ENCODE measurements around the gene SULT1C4.

SULT1C4 gene

GRCh38 chr2:108376774-108377173, 980 bp upstream of the SULT1C4 start:
- no peak for DNase-seq

GRCh38 chr2:108377401-108377800, 353 bp upstream of the SULT1C4 start:
- DNase-seq: no peak

DNA sequence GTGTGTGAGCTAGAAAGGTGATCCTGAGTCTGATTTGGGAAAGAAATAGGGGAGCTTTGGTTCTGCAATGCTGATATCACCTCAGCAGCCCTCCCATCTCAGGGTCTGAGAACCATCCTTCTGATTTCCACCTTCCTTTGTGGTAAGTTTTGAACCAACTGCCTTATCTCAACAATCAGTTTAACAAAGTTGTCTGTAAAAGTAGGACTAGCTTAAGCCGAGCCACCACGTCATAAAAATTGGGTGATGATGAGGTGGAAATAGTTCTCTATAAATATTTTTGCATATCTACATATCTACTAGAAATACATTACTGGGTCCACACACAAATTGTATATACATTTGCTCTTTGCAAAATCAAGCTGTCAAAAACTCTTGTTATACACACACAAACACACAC, 1.1 kb downstream of the SULT1C4 start:
- DNase-seq: no peak

- DNase-seq: no peak
These were observed 4.4 kb downstream of the SULT1C4 start for GRCh38 chr2:108382196-108382595.

- peak; percentile 63 for DNase-seq
These were observed 5.5 kb downstream of the SULT1C4 start for GRCh38 chr2:108383146-108383830.

DNA sequence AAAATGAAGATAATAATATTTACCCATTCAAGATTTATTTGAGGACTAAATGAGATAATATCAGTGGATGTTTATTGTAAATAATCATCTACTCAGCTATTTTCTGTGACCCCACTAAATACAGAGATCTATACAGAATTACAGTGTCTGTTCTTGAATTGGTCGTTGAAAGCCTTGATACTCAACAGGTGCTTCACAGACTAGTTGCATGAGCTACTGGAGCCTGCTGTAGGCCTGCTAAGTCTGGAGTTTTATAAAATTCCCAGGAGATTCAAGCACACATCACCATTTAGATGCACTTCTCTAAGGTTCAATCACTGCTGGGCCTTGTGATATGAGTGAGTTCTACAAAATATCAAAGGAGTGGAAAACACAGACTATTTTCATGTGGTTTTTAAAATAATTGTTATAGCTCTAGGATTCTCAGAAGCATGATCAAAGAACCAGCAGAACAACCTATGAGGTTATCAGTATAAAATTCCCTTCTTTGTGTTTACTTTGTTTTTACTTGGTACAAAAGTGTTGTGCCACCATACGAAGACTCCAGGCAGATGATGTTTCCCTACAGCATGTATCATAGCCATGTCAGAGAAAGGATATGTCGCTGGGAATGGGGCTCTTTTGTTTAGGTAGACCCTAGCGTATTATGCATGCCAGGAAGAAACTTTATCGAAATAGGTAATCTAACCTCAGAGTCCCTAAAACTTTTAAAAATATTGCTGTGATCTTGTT, 7.1 kb downstream of the SULT1C4 start:
- no peak for DNase-seq

GRCh38 chr2:108385411-108386071, 7.8 kb downstream of the SULT1C4 start:
- no peak for DNase-seq

DNA sequence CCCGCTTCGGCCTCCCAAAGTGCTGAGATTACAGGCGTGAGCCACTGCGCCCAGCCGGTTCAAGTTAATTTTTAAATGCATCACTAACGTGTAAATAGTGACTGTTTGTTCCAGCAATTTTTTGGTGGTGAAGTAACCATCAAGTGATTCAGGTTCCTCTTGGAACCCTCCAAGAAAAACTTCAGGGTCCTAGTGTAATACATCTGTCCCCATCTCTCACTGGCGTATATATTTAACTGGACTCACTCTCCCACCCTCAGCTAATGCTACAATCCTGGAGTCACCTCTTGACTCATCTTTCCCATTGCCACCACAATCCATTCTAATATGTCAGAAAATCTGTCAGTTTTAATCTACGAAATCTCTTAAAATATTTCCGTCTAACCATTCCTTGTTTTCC, 10.3 kb downstream of the SULT1C4 start:
- no peak for DNase-seq

- no peak for DNase-seq
These were observed 12.6 kb downstream of the SULT1C4 start for GRCh38 chr2:108390340-108390739.

- DNase-seq: no peak
These were observed 14.3 kb downstream of the SULT1C4 start for GRCh38 chr2:108392029-108392428.

- no peak for DNase-seq
These were observed 15.4 kb downstream of the SULT1C4 start for GRCh38 chr2:108393197-108393596.

DNA sequence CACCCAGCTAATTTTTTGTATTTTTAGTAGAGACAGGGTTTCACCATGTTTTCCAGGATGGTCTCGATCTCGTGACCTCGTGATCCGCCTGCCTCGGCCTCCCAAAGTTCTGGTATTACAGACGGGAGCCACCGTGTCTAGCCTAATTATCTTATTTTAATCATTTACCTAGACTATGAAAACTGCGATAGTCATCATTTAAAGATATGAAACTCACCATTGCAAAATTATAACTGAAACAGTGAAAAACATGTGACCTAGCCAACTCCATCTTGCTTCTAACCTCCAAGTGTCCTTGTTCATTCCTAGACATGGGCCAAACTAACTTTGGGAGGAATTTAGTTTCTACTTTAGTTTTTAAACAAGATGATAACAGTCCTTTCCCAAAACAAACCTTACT, 17.4 kb downstream of the SULT1C4 start:
- no peak for DNase-seq

- DNase-seq: no peak
These were observed 19.1 kb downstream of the SULT1C4 start for GRCh38 chr2:108396845-108397244.

GRCh38 chr2:108399479-108399878, 21.7 kb downstream of the SULT1C4 start:
- DNase-seq: no peak

- DNase-seq: no peak
These were observed 24.0 kb downstream of the SULT1C4 start for GRCh38 chr2:108401800-108402199.

DNA sequence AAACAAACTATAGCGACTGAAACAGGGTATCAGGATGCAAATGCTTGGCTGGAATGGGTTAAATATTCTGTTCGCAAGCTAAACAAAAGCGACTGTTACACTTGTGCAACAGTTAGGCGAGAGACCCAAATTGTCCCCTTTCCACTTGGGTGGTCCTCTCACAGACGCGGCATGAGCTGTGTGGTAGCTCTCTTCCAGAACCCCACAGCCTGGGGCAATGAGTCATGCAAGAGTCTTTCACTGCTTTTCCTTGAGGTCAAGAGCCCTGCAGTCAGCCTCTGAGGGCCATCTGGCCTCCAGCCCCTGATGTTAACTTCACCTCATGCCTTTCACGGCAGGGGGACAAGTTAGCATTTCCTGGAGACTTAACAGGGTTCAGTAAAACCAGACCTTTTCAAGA, 25.7 kb downstream of the SULT1C4 start:
- peak; percentile 96 for DNase-seq

DNA sequence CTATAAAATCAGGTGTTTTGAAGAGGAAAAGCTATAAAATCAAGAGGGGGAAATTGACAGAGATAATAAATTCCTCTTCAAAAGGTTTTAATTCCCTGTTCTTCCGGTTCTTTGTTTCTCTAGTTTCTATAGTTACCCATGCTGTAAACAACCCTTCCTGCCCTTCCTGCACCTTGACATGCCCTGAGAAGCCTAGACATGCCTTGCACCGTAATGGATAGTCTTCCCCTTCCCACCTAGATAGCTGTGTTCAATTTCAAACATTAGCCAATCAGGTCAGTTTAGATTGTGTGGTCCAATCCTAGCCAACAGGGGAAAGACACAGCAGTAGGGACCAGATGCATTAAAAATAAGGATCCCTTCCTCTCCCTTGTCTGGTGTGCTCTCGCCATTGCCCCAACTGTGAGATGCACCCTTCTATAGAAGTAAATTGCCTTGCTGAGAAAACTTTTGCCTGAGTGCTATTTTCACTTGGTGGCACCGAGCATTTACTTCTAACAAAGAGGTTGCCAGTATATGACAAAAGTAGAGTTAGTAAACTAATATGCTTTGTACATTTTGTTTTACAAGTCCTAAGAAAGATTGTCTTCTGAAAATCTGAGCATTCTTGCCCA, 27.1 kb downstream of the SULT1C4 start:
- no peak for DNase-seq

DNA sequence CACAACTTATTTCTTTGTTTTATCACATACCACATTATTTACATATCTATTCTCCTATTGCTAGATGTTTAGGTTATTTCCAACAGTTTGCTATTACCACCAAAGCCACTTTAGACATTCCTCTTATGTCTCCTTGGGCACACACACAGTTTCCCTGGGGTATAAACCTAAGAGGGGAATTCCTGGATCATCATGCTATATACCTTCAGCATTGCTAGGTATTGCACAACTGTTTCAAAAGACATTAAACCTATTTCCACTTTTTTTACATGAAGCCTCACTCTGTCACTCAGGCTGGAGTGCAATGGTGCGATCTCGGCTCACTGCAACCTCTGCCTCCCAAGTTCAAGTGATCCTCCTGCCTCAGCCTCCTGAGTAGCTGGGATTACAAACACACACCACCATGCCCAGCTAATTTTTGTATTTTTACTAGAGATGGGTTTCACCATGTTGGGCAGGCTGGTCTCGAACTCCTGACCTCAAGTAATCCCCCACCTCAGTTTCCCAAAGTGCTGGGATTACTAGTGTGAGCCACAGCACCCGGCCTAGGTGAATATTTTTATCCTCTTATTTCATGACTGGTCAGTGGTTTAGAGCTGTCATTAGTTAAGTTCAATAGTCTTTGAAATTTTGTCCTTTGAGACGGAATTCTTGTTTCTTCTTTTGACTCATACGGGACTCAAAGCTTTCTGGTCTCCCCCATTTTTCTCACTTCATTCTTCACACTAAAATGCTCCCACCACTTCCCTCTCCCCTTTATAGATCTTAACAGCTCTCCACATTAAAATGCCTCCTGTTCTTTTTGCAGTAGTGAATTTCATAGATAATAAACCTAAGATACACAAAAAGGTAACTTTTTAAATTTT, 30.3 kb downstream of the SULT1C4 start:
- no peak for DNase-seq

DNA sequence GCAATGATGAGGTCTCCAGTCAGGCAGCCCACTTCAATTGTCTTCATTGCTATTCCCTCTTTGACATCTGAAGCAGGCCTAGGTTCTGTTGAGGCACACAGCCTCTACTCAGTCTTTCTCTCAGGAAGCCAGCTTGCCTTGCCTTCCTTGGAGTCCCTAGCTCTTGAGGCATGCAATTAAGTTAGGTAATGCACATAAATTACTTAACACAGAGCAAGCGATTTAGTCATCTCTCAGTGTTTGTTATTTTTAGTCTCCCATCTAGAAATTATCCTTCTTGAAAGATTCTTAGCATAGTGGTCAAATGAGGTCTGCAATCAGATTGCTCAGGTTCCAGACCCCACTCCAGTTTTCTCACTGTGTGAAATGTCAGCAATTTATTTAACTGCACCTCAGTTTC, 32.0 kb downstream of the SULT1C4 start:
- DNase-seq: no peak

- DNase-seq: peak; percentile 61
These were observed 35.4 kb downstream of the SULT1C4 start for GRCh38 chr2:108412995-108413710.

DNA sequence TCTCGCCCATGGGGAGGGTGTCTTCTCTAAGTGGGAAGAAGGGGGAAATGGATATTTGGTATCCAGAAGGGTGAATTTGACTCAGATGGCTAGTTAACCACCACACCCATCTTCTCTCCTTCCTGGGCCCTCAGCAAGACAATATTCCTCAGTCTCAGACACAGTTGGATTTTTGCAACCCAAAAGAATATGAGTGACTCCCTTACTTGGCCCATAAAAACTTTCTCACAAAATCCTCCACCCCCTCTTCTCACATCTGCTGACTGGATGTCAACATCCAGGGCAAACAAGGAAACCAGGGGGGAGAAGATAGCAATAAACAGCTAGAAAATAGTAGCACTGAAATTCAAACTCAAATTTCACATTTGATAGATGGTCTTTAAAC, 35.9 kb downstream of the SULT1C4 start:
- DNase-seq: no peak

DNA sequence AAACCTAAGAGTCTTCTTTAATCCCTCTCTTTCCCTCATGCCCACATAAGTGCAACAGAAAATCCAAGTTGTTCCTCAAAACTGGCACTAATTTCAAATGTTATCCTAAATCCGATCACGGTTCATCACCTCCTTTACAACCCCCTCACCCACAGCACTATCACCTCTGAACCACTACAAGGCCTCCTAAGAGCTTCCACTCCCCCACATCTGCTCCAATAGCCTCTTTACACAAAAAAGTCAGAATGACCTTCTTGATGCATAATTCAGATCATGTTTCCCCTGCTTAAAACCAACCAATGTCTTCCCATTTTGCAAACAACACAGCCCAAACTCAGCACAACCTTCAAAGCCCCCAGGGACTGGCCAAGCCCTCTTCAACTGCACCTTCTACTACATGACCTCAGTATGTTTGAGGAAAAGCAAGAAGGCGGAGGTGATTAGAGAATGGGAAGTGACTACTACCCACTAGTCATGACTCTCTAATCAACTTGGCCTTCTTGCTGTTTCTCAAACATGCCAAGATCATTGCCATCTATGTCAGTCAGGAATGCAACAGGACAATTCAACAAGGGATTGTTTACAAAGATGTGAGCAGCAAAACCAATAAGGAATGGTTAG, 36.6 kb downstream of the SULT1C4 start:
- no peak for DNase-seq
